Spleen (tissue), 11 donors: ENCODE measurements around the gene B3GNT5. TPM values are rescaled to one million over a fixed set of nuclear protein-coding genes. Genes with fewer than 3 reads are reported as not detected.
"Not testable (repeated sequence)": the region's sequence is repeated elsewhere in the genome, so short reads cannot be mapped to it uniquely, and the experiment has no call there.

ENCODE experiments used
- DNase-seq: peaks from one replicate; pipeline ENCODE4 v3.0.0-alpha.2; 2020
- H3K27ac ChIP-seq, 8 donors: fragments of 200-600 bp; sonication (generic) in 7 of 8; 1 replicate in 4 of 8; 2 replicates in 4 of 8; pipeline versions ENCODE4 v1.5.0 to v1.8.0; 2016 to 2021; ENCODE audit warnings: inconsistent platforms in 4 of 8, mild to moderate bottlenecking in 4 of 8, moderate library complexity in 1 of 8
- H3K27me3 ChIP-seq, 7 donors: fragments of 200-600 bp; sonication (generic) in 6 of 7; replicated peaks in 1 of 7; 1 replicate in 4 of 7; 2 replicates in 3 of 7; pipeline versions ENCODE4 v1.5.0 to v1.8.0; 2016 to 2021; ENCODE audit warnings: inconsistent platforms in 3 of 7, mild to moderate bottlenecking in 1 of 7
- H3K36me3 ChIP-seq, 6 donors: fragments of 200-600 bp; sonication (generic) in 5 of 6; 1 replicate in 4 of 6; 2 replicates in 2 of 6; pipeline versions ENCODE4 v1.5.0 to v1.8.0; 2016 to 2021; ENCODE audit warnings: inconsistent platforms in 2 of 6
- H3K4me1 ChIP-seq, 6 donors: fragments of 200-600 bp; sonication (generic) in 5 of 6; 1 replicate in 3 of 6; 2 replicates in 3 of 6; pipeline versions ENCODE4 v1.5.0 to v1.8.0; 2016 to 2021; ENCODE audit warnings: inconsistent platforms in 3 of 6
- H3K4me3 ChIP-seq, 8 donors: fragments of 200-600 bp; sonication (generic) in 7 of 8; 1 replicate in 4 of 8; 2 replicates in 4 of 8; pipeline versions ENCODE4 v1.5.0 to v1.8.0; 2016 to 2021; ENCODE audit warnings: inconsistent platforms in 4 of 8, mild to moderate bottlenecking in 4 of 8, moderate library complexity in 2 of 8
- H3K9me3 ChIP-seq, 8 donors: fragments of 200-600 bp; sonication (generic) in 7 of 8; 1 replicate in 4 of 8; 2 replicates in 4 of 8; pipeline versions ENCODE4 v1.5.0 to v1.8.0; 2016 to 2021; ENCODE audit warnings: inconsistent platforms in 4 of 8
- CTCF ChIP-seq, 11 experiments: fragments of 200-600 bp in 7 of 11; fragments of 450-650 bp in 4 of 11; sonication (generic) in 4 of 11; IDR thresholded peaks in 8 of 11; conservative IDR thresholded peaks in 3 of 11; 1 replicate in 7 of 11; 2 replicates in 4 of 11; pipeline versions ENCODE4 v1.4.0 to v1.8.0; 2016 to 2021; ENCODE audit warnings: antibody characterized with exemption in 11 of 11, inconsistent platforms in 4 of 11, mild to moderate bottlenecking in 1 of 11
- POLR2A ChIP-seq, 3 donors: fragments of 450-650 bp; IDR thresholded peaks; one replicate each; pipeline ENCODE4 v1.5.1; 2017; ENCODE audit warnings: antibody characterized with exemption in 3 of 3, mild to moderate bottlenecking in 1 of 3
- POLR2AphosphoS5 ChIP-seq, 3 donors: sonication (generic); formaldehyde crosslinking; IDR thresholded peaks; one replicate each; pipeline ENCODE4 v1.5.1; 2017; ENCODE audit warnings: antibody characterized with exemption in 3 of 3
- WGBS, 5 donors: extraction: QIAGEN DNeasy Blood & Tissue Kit in 3 of 5; methylation state at CpG; one replicate each; pipeline versions ENCODE4 v1.1.5 to v1.1.7; 2013 to 2018; 5-methylcytosine and 5-hydroxymethylcytosine counted together
- intact Hi-C: fragments of 100-400 bp; cut with DNase I; formaldehyde crosslinking; loops from one replicate; pipeline ENCODE4 v1.15.0; 2023; ENCODE audit warnings: low total_unique reads
- polyA plus RNA-seq, 3 donors: library from polyadenylated mRNA; stranded (reverse); fragments of 200-250 nt; gene quantifications; one replicate each; pipeline ENCODE4 v1.2.1, GENCODE V29; 2013
- total RNA-seq, 7 donors: library from RNA; depleted of rRNA in 3 of 7; stranded (reverse); fragments of >200 nt in 3 of 7; fragmentation: NEBNext Ultra II Directional in 4 of 7; extraction: Animal tissue kit (Norgen Biotek cat#: 25700) in 4 of 7; gene quantifications; one replicate each; pipeline versions ENCODE4 v1.1.0 to v1.2.1, GENCODE V29; 2016 to 2021
- donor health status: healthy with polysubstance abuse.
- donor health status: DM: no; HTN: no; CAD: no; lungs with moderate emphysema.
- donor health status: DM: no; HTN: no; CAD: no.
- donor health status: Bipolar disorder and iron deficiency.
- donor health status: healthy.
- donor health status: DM: no; HTN: no; CAD: no.
- donor health status: DM: yes; HTN: yes; CAD: no.

The B3GNT5 gene
- total and polyA plus RNA-seq, 10 donors: 0.61 to 11.9 (median 3.7) TPM

GRCh38 chr3:183224180-183224970, 28.7 kb upstream of the B3GNT5 start:
- intact Hi-C loops: no loop called here
- DNase-seq: no peak
- Histone ChIP-seq H3K9me3 (no peaks in the 10 kb centered on the region), H3K27ac (no peak overlapping the region), H3K4me3 (no peak overlapping the region), H3K27me3 (no peaks in the 10 kb centered on the region), H3K4me1 (peaks cover 0 to 5% (median 0%) of the 10 kb centered on the region in 6 donors), H3K36me3 (peaks cover 0 to 25% (median 2%) of the 10 kb centered on the region in 6 donors)
- TF ChIP-seq POLR2A (IDR thresholded peaks at IDR 0.05): no peak
- no peak for TF ChIP-seq CTCF (IDR thresholded peaks at IDR 0.05 in 8 of 11, conservative IDR thresholded peaks at IDR 0.05 in 3 of 11)
- no peak for TF ChIP-seq POLR2AphosphoS5 (IDR thresholded peaks at IDR 0.05)
- 37 to 59% (median 47%) methylated on average over 11 of the region's 11 CpGs for WGBS, 5 donors

GRCh38 chr3:183226333-183226890, 26.6 kb upstream of the B3GNT5 start:
- Histone ChIP-seq H3K4me1 (peaks cover 0 to 5% (median 0%) of the 10 kb centered on the region in 6 donors), H3K36me3 (peaks cover 0 to 20% (median 2%) of the 10 kb centered on the region in 6 donors), H3K27me3 (no peaks in the 10 kb centered on the region), H3K4me3 (no peak overlapping the region), H3K9me3 (no peaks in the 10 kb centered on the region), H3K27ac (no peak overlapping the region)
- TF ChIP-seq POLR2A (IDR thresholded peaks at IDR 0.05) (no peak), POLR2AphosphoS5 (IDR thresholded peaks at IDR 0.05) (no peak)
- intact Hi-C loops: no loop called here
- 81 to 95% (median 87%) methylated on average over 9 of the region's 9 CpGs for WGBS, 5 donors
- DNase-seq: no peak

- TF ChIP-seq CTCF (IDR thresholded peaks at IDR 0.05 in 8 of 11, conservative IDR thresholded peaks at IDR 0.05 in 3 of 11) (no peak), POLR2AphosphoS5 (IDR thresholded peaks at IDR 0.05) (no peak), POLR2A (IDR thresholded peaks at IDR 0.05) (no peak)
- H3K27me3 ChIP-seq: no peaks in the 10 kb centered on the region
- intact Hi-C loops: no loop called here
- H3K9me3 ChIP-seq: no peaks in the 10 kb centered on the region
- H3K36me3 ChIP-seq: peaks cover 0 to 17% (median 0%) of the 10 kb centered on the region in 6 donors
- no peak overlapping the region for H3K4me3 ChIP-seq
- H3K4me1 ChIP-seq: peaks cover 0 to 5% (median 0%) of the 10 kb centered on the region in 6 donors
- 87 to 94% (median 93%) methylated on average over 4 of the region's 4 CpGs for WGBS, 5 donors
- no peak overlapping the region for H3K27ac ChIP-seq
- DNase-seq: no peak
These were observed 25.5 kb upstream of the B3GNT5 start for GRCh38 chr3:183227586-183227985.

GRCh38 chr3:183229178-183229577, 23.9 kb upstream of the B3GNT5 start:
- 88 to 100% (median 95%) methylated on average over 1 of the region's 1 CpG for WGBS, 5 donors
- no peaks in the 10 kb centered on the region for H3K27me3 ChIP-seq

GRCh38 chr3:183230251-183230650, 22.8 kb upstream of the B3GNT5 start:
- DNase-seq, H3K4me3 ChIP-seq, intact Hi-C loops, H3K27me3 ChIP-seq, H3K9me3 ChIP-seq, H3K27ac ChIP-seq, H3K36me3 ChIP-seq, H3K4me1 ChIP-seq: not testable (repeated sequence)
- 87 to 97% (median 94%) methylated on average over 8 of the region's 8 CpGs for WGBS, 5 donors

More at GRCh38 chr3:183229178-183229577, 23.9 kb upstream of the B3GNT5 start:
- intact Hi-C loops: no loop called here
- Histone ChIP-seq H3K4me1 (peaks cover 0 to 14% (median 2%) of the 10 kb centered on the region in 6 donors), H3K36me3 (peaks cover 0 to 5% (median 0%) of the 10 kb centered on the region in 6 donors), H3K27ac (no peak overlapping the region), H3K4me3 (no peak overlapping the region), H3K9me3 (no peaks in the 10 kb centered on the region)
- TF ChIP-seq POLR2A (IDR thresholded peaks at IDR 0.05) (no peak), POLR2AphosphoS5 (IDR thresholded peaks at IDR 0.05) (no peak), CTCF (IDR thresholded peaks at IDR 0.05 in 8 of 11, conservative IDR thresholded peaks at IDR 0.05 in 3 of 11) (no peak)
- no peak for DNase-seq
